VCaP (cell line): ENCODE data around the gene IL13RA1.

ENCODE experiments used
- H3K27ac ChIP-seq: fragments of 450-650 bp; 2 replicates; pipeline ENCODE4 v1.5.1; 2017
- CTCF ChIP-seq: fragments of 450-650 bp; conservative IDR thresholded peaks from 2 replicates; pipeline ENCODE4 v1.5.1; 2017; ENCODE audit warnings: mild to moderate bottlenecking, moderate library complexity

The IL13RA1 gene

GRCh38 chrX:118764122-118764521 lies 36.7 kb downstream of the IL13RA1 start:
- TF ChIP-seq CTCF = no peak
- no peak overlapping the region for H3K27ac ChIP-seq

- no peak for TF ChIP-seq CTCF
- H3K27ac ChIP-seq = no peak overlapping the region
Measured at GRCh38 chrX:118770133-118770760, 42.8 kb downstream of the IL13RA1 start.

- TF ChIP-seq CTCF = no peak
- no peak overlapping the region for H3K27ac ChIP-seq
Measured at GRCh38 chrX:118772051-118772450, 44.6 kb downstream of the IL13RA1 start.

- no peak for TF ChIP-seq CTCF
- no peak overlapping the region for H3K27ac ChIP-seq
Measured at GRCh38 chrX:118773782-118774181, 46.4 kb downstream of the IL13RA1 start.

GRCh38 chrX:118779581-118779980 lies 52.2 kb downstream of the IL13RA1 start:
- no peak overlapping the region for H3K27ac ChIP-seq
- TF ChIP-seq CTCF = no peak

GRCh38 chrX:118780509-118780908 lies 53.1 kb downstream of the IL13RA1 start:
- no peak overlapping the region for H3K27ac ChIP-seq
- TF ChIP-seq CTCF = no peak

- H3K27ac ChIP-seq = no peak overlapping the region
- TF ChIP-seq CTCF = no peak
Measured at GRCh38 chrX:118780911-118781310, 53.5 kb downstream of the IL13RA1 start.
